Endothelial cell (in vitro differentiated cells): Measurements from ENCODE around the gene LRRC41. TPM values are rescaled to one million over a fixed set of nuclear protein-coding genes. Genes with fewer than 3 reads are reported as not detected.
A peak's percentile ranks its signal among the peaks of the same experiment; 100 is the strongest.

ENCODE experiments used
- DNase-seq: peaks from one replicate; pipeline ENCODE4 v3.0.0; 2021; ENCODE audit warnings: low spot score
- H3K27ac Mint-ChIP-seq: one replicate; pipeline ENCODE4 v1.8.0; 2021; ENCODE audit warnings: mixed read lengths, inconsistent platforms; ENCODE audit not compliant: unreplicated experiment
- H3K27me3 Mint-ChIP-seq: one replicate; pipeline ENCODE4 v1.8.0; 2021; ENCODE audit warnings: mild to moderate bottlenecking, moderate library complexity, mixed read lengths, inconsistent platforms; ENCODE audit not compliant: unreplicated experiment
- H3K36me3 Mint-ChIP-seq: one replicate; pipeline ENCODE4 v1.8.0; 2021; ENCODE audit warnings: mild to moderate bottlenecking, low read depth, mixed read lengths, inconsistent platforms; ENCODE audit not compliant: unreplicated experiment
- H3K4me1 Mint-ChIP-seq: one replicate; pipeline ENCODE4 v1.8.0; 2021; ENCODE audit warnings: mild to moderate bottlenecking, mixed read lengths, inconsistent platforms; ENCODE audit not compliant: unreplicated experiment
- H3K4me3 Mint-ChIP-seq: one replicate; pipeline ENCODE4 v1.8.0; 2021; ENCODE audit warnings: mild to moderate bottlenecking, mixed read lengths, inconsistent platforms; ENCODE audit not compliant: unreplicated experiment
- H3K9me3 Mint-ChIP-seq: one replicate; pipeline ENCODE4 v1.8.0; 2021; ENCODE audit warnings: mixed read lengths, inconsistent platforms; ENCODE audit not compliant: unreplicated experiment
- total RNA-seq: library from RNA; stranded (reverse); fragmentation: NEBNext Ultra II Directional; extraction: Animal tissue kit (Norgen Biotek cat#: 25700); gene quantifications from one replicate; pipeline ENCODE4 v1.2.1, GENCODE V29; 2021; ENCODE audit not compliant: unreplicated experiment
- TF ChIP-seq, protein P1 (sequence below): fragments of 200-600 bp; sonication (generic); IDR thresholded peaks from one replicate; pipeline ENCODE4 v1.5.0; 2021; ENCODE audit warnings: antibody characterized with exemption; ENCODE audit not compliant: unreplicated experiment

The LRRC41 gene
- total RNA-seq, 1 donor from 2014 or later, result 73.5 TPM

DNA sequence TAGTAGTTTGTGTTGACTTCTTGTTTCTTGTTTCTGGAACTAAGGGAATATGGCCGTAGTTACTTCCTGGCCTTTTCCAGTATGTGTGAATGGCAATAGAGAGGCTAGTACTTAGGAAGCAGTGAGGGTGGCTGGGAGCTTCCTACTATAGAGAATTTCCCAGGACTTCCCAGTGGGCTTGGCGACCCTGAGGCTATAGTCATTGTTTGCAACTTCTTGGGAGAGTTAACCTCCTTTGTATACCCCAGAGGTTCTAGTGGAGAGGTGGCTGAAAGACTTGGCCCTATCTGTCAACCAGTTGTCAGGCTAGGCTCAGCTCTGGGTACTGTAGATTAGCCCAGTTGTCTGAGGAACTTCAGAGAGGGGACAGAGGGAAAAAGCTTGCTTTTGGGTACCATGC is 40.3 kb downstream of the LRRC41 start:
- H3K27ac Mint-ChIP-seq, result no peak overlapping the region

DNA sequence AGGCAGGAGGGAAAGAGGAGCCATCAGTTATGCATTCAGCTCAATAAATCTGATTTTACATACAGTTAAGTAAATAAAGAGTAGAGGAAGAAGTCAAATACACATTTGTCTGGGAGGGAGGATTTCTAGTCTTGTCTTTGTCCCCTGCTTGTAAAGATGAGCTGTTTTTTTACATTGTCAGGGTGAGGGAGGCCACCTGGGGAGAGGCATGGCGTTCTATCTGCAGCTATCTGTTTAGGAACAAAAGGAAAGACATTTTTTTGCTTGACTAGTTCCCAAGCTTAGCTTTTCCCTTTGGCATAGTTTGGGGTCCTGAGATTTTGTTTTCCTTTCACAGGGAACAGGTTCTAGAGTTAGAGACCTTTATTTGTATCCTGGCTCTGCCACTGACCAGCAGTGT is 40.9 kb downstream of the LRRC41 start:
- TF ChIP-seq, protein P1, sequence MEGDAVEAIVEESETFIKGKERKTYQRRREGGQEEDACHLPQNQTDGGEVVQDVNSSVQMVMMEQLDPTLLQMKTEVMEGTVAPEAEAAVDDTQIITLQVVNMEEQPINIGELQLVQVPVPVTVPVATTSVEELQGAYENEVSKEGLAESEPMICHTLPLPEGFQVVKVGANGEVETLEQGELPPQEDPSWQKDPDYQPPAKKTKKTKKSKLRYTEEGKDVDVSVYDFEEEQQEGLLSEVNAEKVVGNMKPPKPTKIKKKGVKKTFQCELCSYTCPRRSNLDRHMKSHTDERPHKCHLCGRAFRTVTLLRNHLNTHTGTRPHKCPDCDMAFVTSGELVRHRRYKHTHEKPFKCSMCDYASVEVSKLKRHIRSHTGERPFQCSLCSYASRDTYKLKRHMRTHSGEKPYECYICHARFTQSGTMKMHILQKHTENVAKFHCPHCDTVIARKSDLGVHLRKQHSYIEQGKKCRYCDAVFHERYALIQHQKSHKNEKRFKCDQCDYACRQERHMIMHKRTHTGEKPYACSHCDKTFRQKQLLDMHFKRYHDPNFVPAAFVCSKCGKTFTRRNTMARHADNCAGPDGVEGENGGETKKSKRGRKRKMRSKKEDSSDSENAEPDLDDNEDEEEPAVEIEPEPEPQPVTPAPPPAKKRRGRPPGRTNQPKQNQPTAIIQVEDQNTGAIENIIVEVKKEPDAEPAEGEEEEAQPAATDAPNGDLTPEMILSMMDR, result no peak
- Mint-ChIP-seq H3K9me3 (no peaks in the 10 kb centered on the region), H3K27ac (no peak overlapping the region), H3K36me3 (peaks cover 9% of the 10 kb centered on the region), H3K4me1 (no peaks in the 10 kb centered on the region), H3K27me3 (peaks cover 6% of the 10 kb centered on the region), H3K4me3 (no peak overlapping the region)
- DNase-seq, result no peak

More for the DNA sequence above, 40.3 kb downstream of the LRRC41 start:
- DNase-seq, result no peak
- Mint-ChIP-seq H3K9me3 (no peaks in the 10 kb centered on the region), H3K27me3 (peaks cover 6% of the 10 kb centered on the region), H3K4me1 (no peaks in the 10 kb centered on the region), H3K4me3 (no peak overlapping the region), H3K36me3 (peaks cover 9% of the 10 kb centered on the region)
- TF ChIP-seq, protein P1, result no peak

DNA sequence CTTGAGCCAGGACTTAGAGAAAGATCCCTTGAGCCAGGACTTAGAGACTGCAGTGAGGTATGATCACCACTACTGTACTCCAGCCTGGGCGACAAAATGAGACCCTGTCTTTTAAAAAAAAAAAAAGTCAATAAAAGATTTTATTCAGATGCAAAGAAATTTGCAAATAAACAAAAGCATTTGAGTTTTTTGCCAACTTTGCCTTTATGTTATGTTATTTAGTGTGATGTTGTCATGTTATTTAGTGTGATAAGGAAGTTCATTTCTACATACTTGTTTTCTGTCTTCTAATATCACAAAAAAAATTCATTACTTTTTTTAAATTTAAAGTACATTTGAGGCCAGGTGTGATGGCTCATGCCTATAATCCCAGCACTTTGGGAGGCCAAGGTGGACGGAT is 46.9 kb downstream of the LRRC41 start:
- no peaks in the 10 kb centered on the region for H3K9me3 Mint-ChIP-seq
- TF ChIP-seq, protein P1, result no peak
- peaks cover 14% of the 10 kb centered on the region for H3K36me3 Mint-ChIP-seq
- no peak overlapping the region for H3K4me3 Mint-ChIP-seq
- H3K27ac Mint-ChIP-seq, result no peak overlapping the region
- no peak for DNase-seq
- H3K4me1 Mint-ChIP-seq, result no peaks in the 10 kb centered on the region
- H3K27me3 Mint-ChIP-seq, result peaks cover 6% of the 10 kb centered on the region

GRCh38 chr1:46254668-46255067 is 48.7 kb downstream of the LRRC41 start:
- TF ChIP-seq, protein P1, result no peak
- Mint-ChIP-seq H3K9me3 (no peaks in the 10 kb centered on the region), H3K4me1 (no peaks in the 10 kb centered on the region), H3K27me3 (peaks cover 2% of the 10 kb centered on the region), H3K36me3 (peaks cover 6% of the 10 kb centered on the region), H3K27ac (peak overlapping the region; percentile 7), H3K4me3 (no peak overlapping the region)
- no peak for DNase-seq

GRCh38 chr1:46248122-46248920 is 55.1 kb downstream of the LRRC41 start:
- Mint-ChIP-seq H3K27me3 (peaks cover 7% of the 10 kb centered on the region), H3K9me3 (no peaks in the 10 kb centered on the region), H3K4me1 (peaks cover 9% of the 10 kb centered on the region), H3K4me3 (peak overlapping the region; percentile 96), H3K27ac (peak overlapping the region; percentile 72), H3K36me3 (peaks cover 6% of the 10 kb centered on the region)
- DNase-seq, result peak; percentile 20
- TF ChIP-seq, protein P1, result peak; percentile 20
